ENCODE data around the gene TENM3. TPM values are rescaled to one million over a fixed set of nuclear protein-coding genes. Genes with fewer than 3 reads are reported as not detected.

Gene TENM3
- total and polyA plus RNA-seq, 2 of the 8 experiments (the other 6 are each of a cell fraction or from before 2014, with no cell fraction given) = 36.9 to 69.3 TPM

DNA sequence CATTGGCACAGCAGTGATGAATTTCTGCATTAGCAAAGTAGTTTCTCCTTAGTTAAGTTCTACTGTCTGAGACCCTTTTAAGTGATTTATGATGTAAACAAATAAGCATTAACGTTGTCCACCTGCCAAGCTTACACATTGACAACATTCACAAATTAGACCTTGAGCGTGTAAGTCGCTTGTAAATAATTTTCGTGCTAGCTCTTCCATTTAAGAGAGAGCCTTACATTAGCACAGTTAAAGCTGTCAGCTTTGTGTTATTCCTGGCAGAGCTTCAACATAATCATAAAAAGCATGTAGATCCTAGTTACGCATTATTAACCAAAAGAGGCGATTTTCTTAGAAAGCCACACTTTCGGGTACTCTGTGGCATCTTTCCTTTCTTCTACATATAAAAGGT, 546.3 kb downstream of the TENM3 start (continued):
- TF ChIP-seq, protein P1, sequence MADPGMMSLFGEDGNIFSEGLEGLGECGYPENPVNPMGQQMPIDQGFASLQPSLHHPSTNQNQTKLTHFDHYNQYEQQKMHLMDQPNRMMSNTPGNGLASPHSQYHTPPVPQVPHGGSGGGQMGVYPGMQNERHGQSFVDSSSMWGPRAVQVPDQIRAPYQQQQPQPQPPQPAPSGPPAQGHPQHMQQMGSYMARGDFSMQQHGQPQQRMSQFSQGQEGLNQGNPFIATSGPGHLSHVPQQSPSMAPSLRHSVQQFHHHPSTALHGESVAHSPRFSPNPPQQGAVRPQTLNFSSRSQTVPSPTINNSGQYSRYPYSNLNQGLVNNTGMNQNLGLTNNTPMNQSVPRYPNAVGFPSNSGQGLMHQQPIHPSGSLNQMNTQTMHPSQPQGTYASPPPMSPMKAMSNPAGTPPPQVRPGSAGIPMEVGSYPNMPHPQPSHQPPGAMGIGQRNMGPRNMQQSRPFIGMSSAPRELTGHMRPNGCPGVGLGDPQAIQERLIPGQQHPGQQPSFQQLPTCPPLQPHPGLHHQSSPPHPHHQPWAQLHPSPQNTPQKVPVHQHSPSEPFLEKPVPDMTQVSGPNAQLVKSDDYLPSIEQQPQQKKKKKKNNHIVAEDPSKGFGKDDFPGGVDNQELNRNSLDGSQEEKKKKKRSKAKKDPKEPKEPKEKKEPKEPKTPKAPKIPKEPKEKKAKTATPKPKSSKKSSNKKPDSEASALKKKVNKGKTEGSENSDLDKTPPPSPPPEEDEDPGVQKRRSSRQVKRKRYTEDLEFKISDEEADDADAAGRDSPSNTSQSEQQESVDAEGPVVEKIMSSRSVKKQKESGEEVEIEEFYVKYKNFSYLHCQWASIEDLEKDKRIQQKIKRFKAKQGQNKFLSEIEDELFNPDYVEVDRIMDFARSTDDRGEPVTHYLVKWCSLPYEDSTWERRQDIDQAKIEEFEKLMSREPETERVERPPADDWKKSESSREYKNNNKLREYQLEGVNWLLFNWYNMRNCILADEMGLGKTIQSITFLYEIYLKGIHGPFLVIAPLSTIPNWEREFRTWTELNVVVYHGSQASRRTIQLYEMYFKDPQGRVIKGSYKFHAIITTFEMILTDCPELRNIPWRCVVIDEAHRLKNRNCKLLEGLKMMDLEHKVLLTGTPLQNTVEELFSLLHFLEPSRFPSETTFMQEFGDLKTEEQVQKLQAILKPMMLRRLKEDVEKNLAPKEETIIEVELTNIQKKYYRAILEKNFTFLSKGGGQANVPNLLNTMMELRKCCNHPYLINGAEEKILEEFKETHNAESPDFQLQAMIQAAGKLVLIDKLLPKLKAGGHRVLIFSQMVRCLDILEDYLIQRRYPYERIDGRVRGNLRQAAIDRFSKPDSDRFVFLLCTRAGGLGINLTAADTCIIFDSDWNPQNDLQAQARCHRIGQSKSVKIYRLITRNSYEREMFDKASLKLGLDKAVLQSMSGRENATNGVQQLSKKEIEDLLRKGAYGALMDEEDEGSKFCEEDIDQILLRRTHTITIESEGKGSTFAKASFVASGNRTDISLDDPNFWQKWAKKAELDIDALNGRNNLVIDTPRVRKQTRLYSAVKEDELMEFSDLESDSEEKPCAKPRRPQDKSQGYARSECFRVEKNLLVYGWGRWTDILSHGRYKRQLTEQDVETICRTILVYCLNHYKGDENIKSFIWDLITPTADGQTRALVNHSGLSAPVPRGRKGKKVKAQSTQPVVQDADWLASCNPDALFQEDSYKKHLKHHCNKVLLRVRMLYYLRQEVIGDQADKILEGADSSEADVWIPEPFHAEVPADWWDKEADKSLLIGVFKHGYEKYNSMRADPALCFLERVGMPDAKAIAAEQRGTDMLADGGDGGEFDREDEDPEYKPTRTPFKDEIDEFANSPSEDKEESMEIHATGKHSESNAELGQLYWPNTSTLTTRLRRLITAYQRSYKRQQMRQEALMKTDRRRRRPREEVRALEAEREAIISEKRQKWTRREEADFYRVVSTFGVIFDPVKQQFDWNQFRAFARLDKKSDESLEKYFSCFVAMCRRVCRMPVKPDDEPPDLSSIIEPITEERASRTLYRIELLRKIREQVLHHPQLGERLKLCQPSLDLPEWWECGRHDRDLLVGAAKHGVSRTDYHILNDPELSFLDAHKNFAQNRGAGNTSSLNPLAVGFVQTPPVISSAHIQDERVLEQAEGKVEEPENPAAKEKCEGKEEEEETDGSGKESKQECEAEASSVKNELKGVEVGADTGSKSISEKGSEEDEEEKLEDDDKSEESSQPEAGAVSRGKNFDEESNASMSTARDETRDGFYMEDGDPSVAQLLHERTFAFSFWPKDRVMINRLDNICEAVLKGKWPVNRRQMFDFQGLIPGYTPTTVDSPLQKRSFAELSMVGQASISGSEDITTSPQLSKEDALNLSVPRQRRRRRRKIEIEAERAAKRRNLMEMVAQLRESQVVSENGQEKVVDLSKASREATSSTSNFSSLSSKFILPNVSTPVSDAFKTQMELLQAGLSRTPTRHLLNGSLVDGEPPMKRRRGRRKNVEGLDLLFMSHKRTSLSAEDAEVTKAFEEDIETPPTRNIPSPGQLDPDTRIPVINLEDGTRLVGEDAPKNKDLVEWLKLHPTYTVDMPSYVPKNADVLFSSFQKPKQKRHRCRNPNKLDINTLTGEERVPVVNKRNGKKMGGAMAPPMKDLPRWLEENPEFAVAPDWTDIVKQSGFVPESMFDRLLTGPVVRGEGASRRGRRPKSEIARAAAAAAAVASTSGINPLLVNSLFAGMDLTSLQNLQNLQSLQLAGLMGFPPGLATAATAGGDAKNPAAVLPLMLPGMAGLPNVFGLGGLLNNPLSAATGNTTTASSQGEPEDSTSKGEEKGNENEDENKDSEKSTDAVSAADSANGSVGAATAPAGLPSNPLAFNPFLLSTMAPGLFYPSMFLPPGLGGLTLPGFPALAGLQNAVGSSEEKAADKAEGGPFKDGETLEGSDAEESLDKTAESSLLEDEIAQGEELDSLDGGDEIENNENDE (IDR thresholded peaks at IDR 0.05; ENCODE audit: insufficient replicate concordance, low read length) = no peak
- TF ChIP-seq SIX5 (IDR thresholded peaks at IDR 0.05; ENCODE audit: low read depth, low read length) = no peak
- no peak for TF ChIP-seq CHD1 (IDR thresholded peaks at IDR 0.05; ENCODE audit: low read depth, low read length)
